PFSK-1 (cell line): ENCODE data around the gene POMGNT2.

ENCODE experiments used
- FOXP2 ChIP-seq: optimal IDR thresholded peaks from 2 replicates; pipeline ENCODE3; 2011; ENCODE audit warnings: borderline replicate concordance, control low read depth, inconsistent platforms; ENCODE audit not compliant: insufficient read depth; ENCODE audit errors: extremely low read length, extremely low read depth
- POLR2AphosphoS5 ChIP-seq: IDR thresholded peaks from 2 replicates; pipeline ENCODE4 v1.6.1; 2012; ENCODE audit warnings: low read depth, mild to moderate bottlenecking, control low read depth, low read length, moderate library complexity
- REST ChIP-seq, 2 experiments: IDR thresholded peaks; 2 replicates each; pipeline versions ENCODE4 v1.6.1 to v1.8.0; 2011 to 2012; ENCODE audit warnings: low read depth in 2 of 2, low read length in 2 of 2, control low read depth in 1 of 2, inconsistent platforms in 1 of 2, mild to moderate bottlenecking in 1 of 2, moderate library complexity in 1 of 2; ENCODE audit not compliant: insufficient read depth in 1 of 2
- SIN3A ChIP-seq: IDR thresholded peaks from 2 replicates; pipeline ENCODE4 v1.6.1; 2012; ENCODE audit warnings: mild to moderate bottlenecking, low read length, moderate library complexity, borderline replicate concordance; ENCODE audit not compliant: insufficient read depth
- TAF1 ChIP-seq: IDR thresholded peaks from 2 replicates; pipeline ENCODE4 v1.6.1; 2012; ENCODE audit warnings: low read length, control low read depth, borderline replicate concordance; ENCODE audit not compliant: insufficient read depth

POMGNT2 gene

GRCh38 chr3:43075904-43076661 lies 29.8 kb downstream of the POMGNT2 start:
- TF ChIP-seq REST (IDR thresholded peaks at IDR 0.05; ENCODE audit: insufficient read depth in 1 of 2, low read depth in 2 of 2, low read length in 2 of 2) = no peak
- no peak for TF ChIP-seq TAF1
- no peak for TF ChIP-seq POLR2AphosphoS5
- no peak for TF ChIP-seq SIN3A
- TF ChIP-seq FOXP2 = no peak

GRCh38 chr3:43074901-43075689 lies 30.8 kb downstream of the POMGNT2 start:
- TF ChIP-seq FOXP2 (no peak), SIN3A (no peak), TAF1 (no peak), REST (IDR thresholded peaks at IDR 0.05; ENCODE audit: insufficient read depth in 1 of 2, low read depth in 2 of 2, low read length in 2 of 2) (no peak), POLR2AphosphoS5 (no peak)

GRCh38 chr3:43074482-43074881 lies 31.4 kb downstream of the POMGNT2 start:
- no peak for TF ChIP-seq TAF1
- no peak for TF ChIP-seq REST (IDR thresholded peaks at IDR 0.05; ENCODE audit: insufficient read depth in 1 of 2, low read depth in 2 of 2, low read length in 2 of 2)
- no peak for TF ChIP-seq SIN3A
- TF ChIP-seq FOXP2 = no peak
- TF ChIP-seq POLR2AphosphoS5 = no peak

GRCh38 chr3:43073836-43074220 lies 32.1 kb downstream of the POMGNT2 start:
- no peak for TF ChIP-seq POLR2AphosphoS5
- no peak for TF ChIP-seq SIN3A
- TF ChIP-seq REST (IDR thresholded peaks at IDR 0.05; ENCODE audit: insufficient read depth in 1 of 2, low read depth in 2 of 2, low read length in 2 of 2) = no peak
- no peak for TF ChIP-seq TAF1
- no peak for TF ChIP-seq FOXP2
